T-helper 17 cell (primary cell): ENCODE measurements around the gene BRI3BP. TPM values are rescaled to one million over a fixed set of nuclear protein-coding genes. Genes with fewer than 3 reads are reported as not detected.

Source experiments
- ATAC-seq: fragments of 150-1000 bp; cut with Tn5 transposase; 2 replicates; pipeline ENCODE4 v1.10.0; 2021; ENCODE audit warnings: mild to moderate bottlenecking, moderate library complexity
- DNase-seq, 3 donors: peaks; one replicate each; pipeline versions ENCODE4 v3.0.0 to v3.0.0-alpha.2; 2020 to 2021
- H3K9me3 ChIP-seq: one replicate; pipeline ENCODE4 v1.7.0; 2013; ENCODE audit warnings: low read length, mild to moderate bottlenecking; ENCODE audit not compliant: control insufficient read depth, poor library complexity, severe bottlenecking
- H3K27ac Mint-ChIP-seq: one replicate; pipeline ENCODE4 v1.8.0; 2022; ENCODE audit warnings: mild to moderate bottlenecking, moderate library complexity, mixed read lengths
- H3K27me3 Mint-ChIP-seq: one replicate; pipeline ENCODE4 v1.8.0; 2022; ENCODE audit warnings: mixed read lengths
- H3K36me3 Mint-ChIP-seq: one replicate; pipeline ENCODE4 v1.8.0; 2022; ENCODE audit warnings: low read depth, mixed read lengths
- H3K4me1 Mint-ChIP-seq: one replicate; pipeline ENCODE4 v1.8.0; 2022; ENCODE audit warnings: mild to moderate bottlenecking, mixed read lengths
- H3K4me3 Mint-ChIP-seq: one replicate; pipeline ENCODE4 v1.8.0; 2022; ENCODE audit warnings: mild to moderate bottlenecking, moderate library complexity, mixed read lengths
- total RNA-seq, 4 donors: library from RNA in 2 of 4; stranded (reverse) in 2 of 4; gene quantifications; one replicate each; pipeline ENCODE4 v1.2.3 and lab custom pipeline; 2022 to 2026

Gene BRI3BP
- total RNA-seq (1 to 10 TPM; 3.7 to 4.6 TPM), total RNA-seq (lab: John Stamatoyannopoulos, UW) (15.8 to 23.1 reads per million in 2 donors)

GRCh38 chr12:124993626-124994436 lies at the start of gene BRI3BP:
Gene BRI3BP (plus strand): TSS chr12:124993645. CDS start chr12:124993791, 146 bp downstream.
- H3K4me1 Mint-ChIP-seq, result peaks cover 22% of the 10 kb centered on the region
- peak; percentile 23 for ATAC-seq
- no peaks in the 10 kb centered on the region for H3K27me3 Mint-ChIP-seq
- H3K9me3 ChIP-seq, result no peaks in the 10 kb centered on the region
- peak within 1 kb of the TSS; percentile 88 for H3K27ac Mint-ChIP-seq
- H3K4me3 Mint-ChIP-seq, result peak within 1 kb of the TSS; percentile 96
- DNase-seq, result peak in 1 of 3 donors; percentile 8
- no peaks in the 10 kb centered on the region for H3K36me3 Mint-ChIP-seq

DNA sequence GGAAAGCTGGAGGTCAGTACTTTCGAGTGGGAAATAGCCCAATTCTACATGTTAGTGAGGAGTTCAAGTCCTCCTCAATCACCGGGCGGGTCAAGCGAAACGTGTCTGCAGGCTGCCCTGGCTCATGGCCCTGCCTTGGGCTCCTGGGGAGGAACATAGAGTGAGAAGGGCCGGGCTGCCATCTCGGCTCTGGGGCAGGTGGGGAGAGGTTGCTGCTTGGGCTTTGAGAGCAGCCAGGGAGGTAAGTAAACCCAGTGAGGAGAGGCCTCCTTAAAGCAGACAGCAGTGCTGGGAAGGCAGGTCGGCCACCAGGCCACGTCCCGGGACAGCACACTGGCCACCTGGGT lies 47.0 kb upstream of the BRI3BP start:
- H3K4me1 Mint-ChIP-seq, result no peaks in the 10 kb centered on the region
- DNase-seq (no peak), ATAC-seq (no peak)
- peaks cover 11% of the 10 kb centered on the region for H3K36me3 Mint-ChIP-seq
- no peaks in the 10 kb centered on the region for H3K9me3 ChIP-seq
- H3K27me3 Mint-ChIP-seq, result no peaks in the 10 kb centered on the region
- H3K4me3 Mint-ChIP-seq, result no peak overlapping the region
- H3K27ac Mint-ChIP-seq, result no peak overlapping the region

GRCh38 chr12:124947013-124947412 lies 46.4 kb upstream of the BRI3BP start:
- Mint-ChIP-seq H3K27me3 (no peaks in the 10 kb centered on the region), H3K4me3 (no peak overlapping the region), H3K27ac (no peak overlapping the region), H3K36me3 (peaks cover 11% of the 10 kb centered on the region), H3K4me1 (no peaks in the 10 kb centered on the region)
- DNase-seq (no peak), ATAC-seq (no peak)
- no peaks in the 10 kb centered on the region for H3K9me3 ChIP-seq

DNA sequence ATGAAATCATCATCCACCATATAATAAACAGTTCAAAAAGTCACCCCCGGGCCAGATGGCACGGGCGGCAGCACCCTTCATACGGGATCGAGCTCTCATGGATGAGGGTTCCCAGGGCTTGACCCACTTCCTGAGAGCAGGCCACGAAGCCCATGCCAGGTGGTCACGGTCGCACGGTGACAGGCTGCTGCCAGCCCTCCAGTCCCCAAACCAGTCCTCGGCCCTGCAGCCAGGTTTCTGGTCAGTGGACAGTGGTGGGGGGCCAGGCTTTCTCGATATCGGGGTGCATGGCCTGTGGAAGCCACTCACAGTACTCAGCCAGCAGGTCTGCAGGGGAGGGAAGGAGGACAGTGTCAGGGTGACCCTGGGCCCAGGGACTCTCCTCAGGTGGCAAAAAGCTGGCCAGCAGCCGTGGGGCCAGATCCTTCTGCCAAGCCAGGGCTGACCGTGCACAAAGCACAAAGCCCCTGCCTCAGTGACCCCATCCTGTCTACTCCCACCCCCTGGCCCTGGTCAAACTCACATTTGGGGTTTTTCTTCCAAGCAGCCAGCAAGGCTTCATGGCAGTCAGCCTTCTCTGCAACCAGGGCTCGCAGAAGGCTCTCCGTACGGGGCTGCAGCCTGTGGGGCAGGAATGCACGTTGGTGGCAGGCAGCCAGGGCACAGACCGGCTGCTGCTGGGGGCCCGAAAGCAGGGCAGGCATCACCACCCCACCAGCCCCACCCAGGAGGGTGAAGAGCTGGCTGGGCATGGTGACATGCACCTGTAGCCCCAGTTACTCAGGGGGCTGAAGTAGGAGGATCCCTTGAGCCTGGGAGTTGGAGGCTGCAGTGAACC lies 45.7 kb upstream of the BRI3BP start:
- Mint-ChIP-seq H3K4me3 (no peak overlapping the region), H3K36me3 (peaks cover 11% of the 10 kb centered on the region), H3K27ac (no peak overlapping the region), H3K4me1 (no peaks in the 10 kb centered on the region), H3K27me3 (no peaks in the 10 kb centered on the region)
- H3K9me3 ChIP-seq, result no peaks in the 10 kb centered on the region
- ATAC-seq, result no peak
- DNase-seq, result no peak

DNA sequence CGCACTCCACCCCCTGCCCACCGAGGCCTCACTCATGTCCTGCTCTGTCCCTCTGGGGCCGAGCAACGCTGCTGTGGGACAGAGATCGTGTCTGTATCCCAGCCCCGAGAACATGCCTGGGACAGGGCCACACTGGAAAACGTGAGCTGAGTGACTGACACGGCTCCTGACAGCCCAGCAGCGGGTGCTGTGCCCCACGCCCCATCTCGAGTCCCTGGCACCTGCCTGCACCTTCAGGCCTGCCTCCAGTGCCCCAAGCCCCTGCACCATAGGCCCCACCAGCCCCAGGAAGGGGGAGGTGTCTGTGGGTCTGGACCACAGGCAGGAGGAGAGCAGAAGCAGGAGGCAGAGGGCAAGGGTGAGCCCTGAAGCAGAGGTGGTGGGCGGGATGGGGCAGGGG lies 44.4 kb upstream of the BRI3BP start:
- Mint-ChIP-seq H3K27me3 (no peaks in the 10 kb centered on the region), H3K36me3 (peaks cover 11% of the 10 kb centered on the region), H3K27ac (no peak overlapping the region), H3K4me1 (no peaks in the 10 kb centered on the region), H3K4me3 (no peak overlapping the region)
- H3K9me3 ChIP-seq, result no peaks in the 10 kb centered on the region
- DNase-seq (no peak), ATAC-seq (no peak)

DNA sequence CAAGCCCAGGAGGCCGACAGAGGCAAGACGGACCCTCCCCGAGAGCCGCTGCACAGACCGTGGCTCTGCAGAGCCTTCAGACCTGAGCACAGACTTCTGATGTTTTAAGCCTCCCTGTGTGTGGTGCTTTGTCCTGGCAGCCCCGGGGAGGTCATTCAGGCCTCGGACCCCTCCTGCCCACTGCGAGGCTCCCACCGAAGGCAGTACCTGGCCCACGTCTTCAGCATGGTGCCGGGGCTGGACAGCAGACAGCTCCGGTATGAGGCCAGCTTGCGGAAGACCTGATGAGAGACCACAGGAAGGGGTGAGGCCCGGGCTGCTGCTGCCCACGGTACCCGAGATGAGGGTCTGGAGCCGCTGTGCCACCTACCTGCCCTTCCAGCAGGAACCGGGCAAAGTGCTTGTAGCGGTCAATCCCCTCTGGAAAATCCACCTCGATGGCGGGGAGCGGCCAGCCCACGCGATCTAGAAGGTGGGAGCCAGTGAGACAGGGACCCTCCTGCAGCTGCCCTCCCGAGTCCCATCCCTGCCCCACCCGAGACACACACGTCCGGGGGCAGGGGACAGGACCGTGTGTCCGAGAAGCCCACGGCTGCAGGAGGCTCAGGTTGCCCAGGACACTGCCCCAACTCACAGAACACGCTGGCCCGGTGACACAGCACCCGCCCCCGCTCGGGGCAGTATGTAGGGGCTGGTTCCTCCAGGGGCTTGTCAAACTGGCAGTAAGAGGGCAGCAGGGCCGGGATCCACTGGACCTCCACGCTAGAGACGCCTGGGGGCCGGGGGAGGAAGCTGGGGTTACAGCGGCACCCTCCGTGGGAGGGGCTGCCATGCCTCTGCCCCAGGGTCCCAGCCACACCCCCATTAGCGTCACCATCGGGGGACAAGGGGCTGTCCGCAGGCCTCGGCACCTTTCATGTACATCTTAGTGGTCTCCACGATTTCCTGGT lies 43.4 kb upstream of the BRI3BP start:
- no peak for DNase-seq
- no peak overlapping the region for H3K27ac Mint-ChIP-seq
- H3K36me3 Mint-ChIP-seq, result peaks cover 11% of the 10 kb centered on the region
- no peak for ATAC-seq
- no peaks in the 10 kb centered on the region for H3K9me3 ChIP-seq
- H3K27me3 Mint-ChIP-seq, result no peaks in the 10 kb centered on the region
- H3K4me3 Mint-ChIP-seq, result no peak overlapping the region
- no peaks in the 10 kb centered on the region for H3K4me1 Mint-ChIP-seq

GRCh38 chr12:124952295-124952694 lies 41.1 kb upstream of the BRI3BP start:
- H3K4me3 Mint-ChIP-seq, result no peak overlapping the region
- no peaks in the 10 kb centered on the region for H3K4me1 Mint-ChIP-seq
- DNase-seq (no peak), ATAC-seq (no peak)
- H3K27ac Mint-ChIP-seq, result no peak overlapping the region
- H3K36me3 Mint-ChIP-seq, result peaks cover 5% of the 10 kb centered on the region
- no peaks in the 10 kb centered on the region for H3K9me3 ChIP-seq
- H3K27me3 Mint-ChIP-seq, result no peaks in the 10 kb centered on the region

DNA sequence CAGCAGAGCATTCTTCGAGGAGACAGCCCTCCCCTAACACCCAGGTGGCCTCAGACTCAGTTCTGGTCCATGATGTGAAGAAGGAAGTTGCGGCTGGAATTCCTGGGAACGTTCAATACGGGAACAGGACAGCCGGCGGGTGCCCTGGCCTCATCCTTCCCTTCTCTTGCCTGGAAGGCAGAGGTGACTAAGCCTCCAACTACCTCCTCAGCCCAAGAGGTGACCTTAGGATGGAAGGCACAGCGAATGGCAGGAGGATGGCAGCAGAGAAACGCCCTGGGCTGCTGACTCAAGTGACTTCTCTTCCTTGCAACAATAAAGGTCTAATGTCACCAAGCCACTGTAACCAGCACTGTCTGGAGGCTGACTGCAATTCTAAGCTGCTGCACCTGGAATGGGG lies 40.6 kb upstream of the BRI3BP start:
- Mint-ChIP-seq H3K4me1 (no peaks in the 10 kb centered on the region), H3K4me3 (no peak overlapping the region), H3K36me3 (peaks cover 5% of the 10 kb centered on the region), H3K27ac (peak overlapping the region; percentile 27), H3K27me3 (no peaks in the 10 kb centered on the region)
- DNase-seq (no peak), ATAC-seq (no peak)
- no peaks in the 10 kb centered on the region for H3K9me3 ChIP-seq

GRCh38 chr12:124953689-124954405 lies 39.6 kb upstream of the BRI3BP start:
- DNase-seq (no peak), ATAC-seq (no peak)
- Mint-ChIP-seq H3K4me1 (no peaks in the 10 kb centered on the region), H3K27ac (no peak overlapping the region), H3K4me3 (no peak overlapping the region), H3K27me3 (no peaks in the 10 kb centered on the region), H3K36me3 (peaks cover 5% of the 10 kb centered on the region)
- no peaks in the 10 kb centered on the region for H3K9me3 ChIP-seq

DNA sequence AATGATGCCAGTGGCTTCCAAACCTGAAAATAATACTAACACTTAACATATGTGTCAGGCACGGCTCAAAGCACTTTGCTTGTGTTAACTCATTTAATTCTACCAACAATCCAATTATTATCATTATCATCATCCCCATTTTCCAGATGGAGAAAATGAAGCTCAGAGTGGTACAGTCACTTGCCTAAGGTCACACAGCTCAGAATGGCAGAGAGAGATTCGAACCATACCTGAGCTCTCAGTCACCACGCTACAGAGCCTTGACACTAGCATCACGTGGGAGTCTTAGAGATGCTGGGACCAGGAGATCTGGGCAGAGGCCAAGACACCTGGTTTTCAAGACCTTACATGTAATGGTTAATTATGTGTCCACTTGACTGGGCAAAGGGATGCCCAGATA lies 38.7 kb upstream of the BRI3BP start:
- ATAC-seq, result no peak
- no peaks in the 10 kb centered on the region for H3K4me1 Mint-ChIP-seq

GRCh38 chr12:124956571-124956970 lies 36.9 kb upstream of the BRI3BP start:
- no peak for ATAC-seq
- Mint-ChIP-seq H3K27me3 (no peaks in the 10 kb centered on the region), H3K4me1 (no peaks in the 10 kb centered on the region), H3K36me3 (peaks cover 2% of the 10 kb centered on the region), H3K27ac (no peak overlapping the region), H3K4me3 (no peak overlapping the region)
- H3K9me3 ChIP-seq, result no peaks in the 10 kb centered on the region
- no peak for DNase-seq

More for the DNA sequence above, 38.7 kb upstream of the BRI3BP start:
- Mint-ChIP-seq H3K27me3 (no peaks in the 10 kb centered on the region), H3K4me3 (no peak overlapping the region), H3K27ac (no peak overlapping the region), H3K36me3 (peaks cover 2% of the 10 kb centered on the region)
- no peak for DNase-seq
- H3K9me3 ChIP-seq, result no peaks in the 10 kb centered on the region

GRCh38 chr12:124961055-124961454 lies 32.4 kb upstream of the BRI3BP start:
- H3K9me3 ChIP-seq, result no peaks in the 10 kb centered on the region
- Mint-ChIP-seq H3K4me1 (peaks cover 4% of the 10 kb centered on the region), H3K36me3 (peaks cover 3% of the 10 kb centered on the region), H3K4me3 (no peak overlapping the region), H3K27ac (no peak overlapping the region), H3K27me3 (no peaks in the 10 kb centered on the region)
- DNase-seq (no peak), ATAC-seq (no peak)
